ENCODE results near the gene WDR59.

- TF ChIP-seq CTCF (IDR thresholded peaks at IDR 0.05; ENCODE audit: low read length) (no peak), EZH2 (optimal IDR thresholded peaks at IDR 0.05; ENCODE audit: low read depth, low read length) (no peak), EZH2phosphoT487 (IDR thresholded peaks at IDR 0.05; ENCODE audit: low read length) (no peak)
Observed at GRCh38 chr16:74950511-74950910, 34.4 kb downstream of the WDR59 start.
